GM13976 (cell line): ENCODE results near the gene EPN2.

Source experiments
- DNase-seq: peaks from one replicate; pipeline ENCODE4 v3.0.0; 2012; ENCODE audit warnings: low spot score
- in situ Hi-C: fragments of 300-500 bp; cut with MboI; formaldehyde crosslinking; loops from one replicate; pipeline ENCODE4 v1.12.0; 2022; ENCODE audit warnings: low sequenced_read_pairs, mixed read lengths, inconsistent platforms; ENCODE audit not compliant: unreplicated experiment
- TF ChIP-seq, protein P1 (sequence below): IDR thresholded peaks from 2 replicates; pipeline ENCODE4 v1.5.1; 2012; ENCODE audit warnings: borderline replicate concordance, mild to moderate bottlenecking; ENCODE audit not compliant: insufficient read depth; ENCODE audit errors: extremely low read depth, missing control alignments, control extremely low read depth

Gene EPN2

GRCh38 chr17:19244357-19244756 lies 7.2 kb downstream of the EPN2 start:
- DNase-seq, result no peak
- in situ Hi-C loops, result no loop called here
- TF ChIP-seq, protein P1, sequence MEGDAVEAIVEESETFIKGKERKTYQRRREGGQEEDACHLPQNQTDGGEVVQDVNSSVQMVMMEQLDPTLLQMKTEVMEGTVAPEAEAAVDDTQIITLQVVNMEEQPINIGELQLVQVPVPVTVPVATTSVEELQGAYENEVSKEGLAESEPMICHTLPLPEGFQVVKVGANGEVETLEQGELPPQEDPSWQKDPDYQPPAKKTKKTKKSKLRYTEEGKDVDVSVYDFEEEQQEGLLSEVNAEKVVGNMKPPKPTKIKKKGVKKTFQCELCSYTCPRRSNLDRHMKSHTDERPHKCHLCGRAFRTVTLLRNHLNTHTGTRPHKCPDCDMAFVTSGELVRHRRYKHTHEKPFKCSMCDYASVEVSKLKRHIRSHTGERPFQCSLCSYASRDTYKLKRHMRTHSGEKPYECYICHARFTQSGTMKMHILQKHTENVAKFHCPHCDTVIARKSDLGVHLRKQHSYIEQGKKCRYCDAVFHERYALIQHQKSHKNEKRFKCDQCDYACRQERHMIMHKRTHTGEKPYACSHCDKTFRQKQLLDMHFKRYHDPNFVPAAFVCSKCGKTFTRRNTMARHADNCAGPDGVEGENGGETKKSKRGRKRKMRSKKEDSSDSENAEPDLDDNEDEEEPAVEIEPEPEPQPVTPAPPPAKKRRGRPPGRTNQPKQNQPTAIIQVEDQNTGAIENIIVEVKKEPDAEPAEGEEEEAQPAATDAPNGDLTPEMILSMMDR, result no peak

DNA sequence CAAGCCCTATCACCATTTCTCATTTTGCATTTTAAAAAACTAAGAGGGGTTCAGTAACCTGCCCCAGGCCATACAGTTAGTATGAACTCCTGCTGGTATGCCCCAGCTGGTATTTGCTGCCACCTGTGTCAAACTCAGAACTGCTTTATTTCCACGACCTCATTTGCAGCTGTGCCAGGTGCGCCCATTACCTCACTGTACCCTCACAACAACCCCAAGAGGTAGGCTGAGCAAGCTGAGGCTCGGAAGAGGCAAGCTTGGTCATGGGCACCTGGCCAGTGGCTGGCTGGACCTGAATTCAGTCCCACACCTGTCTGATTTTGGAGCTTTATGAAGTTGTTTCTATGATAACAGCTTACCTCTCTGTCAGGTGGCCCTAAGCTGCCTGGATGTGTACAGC lies 7.6 kb downstream of the EPN2 start:
- DNase-seq, result no peak
- TF ChIP-seq, protein P1, result no peak
- in situ Hi-C loops, result no loop called here

DNA sequence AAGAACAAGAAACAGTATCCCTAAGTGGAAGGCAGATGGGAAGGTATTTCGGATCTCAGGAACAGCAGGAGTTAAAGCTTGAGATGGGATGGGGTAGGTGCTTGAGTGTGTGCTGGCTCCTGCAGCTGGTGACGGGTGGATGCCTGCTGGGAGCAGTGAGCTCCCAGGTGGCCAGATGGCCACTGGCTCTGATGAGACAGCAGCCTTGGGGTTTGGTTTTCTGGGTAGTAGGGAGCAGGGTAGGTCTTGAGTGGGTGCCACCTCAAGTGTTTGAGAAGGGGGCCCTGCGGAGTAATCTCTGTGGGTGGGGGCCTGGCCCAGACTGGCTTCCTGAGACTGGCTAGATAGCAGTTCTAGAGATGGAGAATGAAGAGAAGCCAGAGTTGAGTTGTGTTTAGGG lies 10.3 kb downstream of the EPN2 start:
- TF ChIP-seq, protein P1, result no peak
- in situ Hi-C loops, result no loop called here
- DNase-seq, result no peak

DNA sequence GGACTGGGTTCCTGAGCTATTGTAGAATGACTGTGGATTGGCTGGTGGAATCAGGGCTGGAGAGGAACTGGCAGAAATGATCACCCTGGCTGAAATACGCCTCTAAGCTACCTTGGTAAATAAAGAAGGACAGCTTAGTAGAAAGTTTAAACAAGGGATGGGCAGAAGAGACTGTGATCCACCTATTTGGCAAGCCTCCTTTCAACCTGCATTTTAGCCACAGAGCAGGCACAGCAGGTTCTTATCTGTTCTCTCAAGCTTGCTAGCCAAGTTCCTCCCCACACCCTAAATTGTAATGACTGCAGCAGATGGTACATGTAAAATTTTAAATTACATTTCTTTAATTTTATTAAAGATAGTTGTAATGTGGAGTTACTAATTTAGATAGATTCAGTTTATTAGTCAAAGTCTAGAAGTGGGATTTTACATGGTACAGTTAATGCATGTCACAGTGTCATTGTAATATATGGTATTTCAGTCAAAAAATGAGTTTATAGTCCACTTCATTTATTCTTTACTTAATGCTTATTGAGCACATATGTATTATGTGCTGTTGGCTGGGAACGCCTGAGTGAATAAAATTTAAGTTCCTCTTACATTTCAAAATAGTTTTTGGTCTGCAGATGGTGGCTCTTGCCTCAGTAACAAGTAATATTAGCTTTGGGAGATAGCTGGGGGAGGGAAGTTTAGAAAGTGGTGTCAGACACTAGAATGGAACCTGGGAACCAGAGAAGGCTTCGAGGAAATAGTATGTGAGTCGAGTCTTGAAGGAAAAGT lies 11.2 kb downstream of the EPN2 start:
- TF ChIP-seq, protein P1, result no peak
- DNase-seq, result no peak
- in situ Hi-C loops, result no loop called here

GRCh38 chr17:19248928-19249574 lies 11.9 kb downstream of the EPN2 start:
- no peak for DNase-seq
- in situ Hi-C loops, result no loop called here
- TF ChIP-seq, protein P1, result no peak

- TF ChIP-seq, protein P1, result no peak
- in situ Hi-C loops, result no loop called here
- DNase-seq, result no peak
Observed at GRCh38 chr17:19249681-19250080, 12.5 kb downstream of the EPN2 start.
